GM18873 (cell line): ENCODE measurements around the gene TMEM240.
"Not testable (repeated sequence)": the region's sequence is repeated elsewhere in the genome, so short reads cannot be mapped to it uniquely, and the experiment has no call there.

ENCODE experiments used
- ATAC-seq: cut with Tn5 transposase; IDR thresholded peaks from one replicate; pipeline ENCODE4 v1.9.1; 2021; ENCODE audit warnings: mild to moderate bottlenecking, moderate library complexity, moderate number of reproducible peaks; ENCODE audit not compliant: unreplicated experiment, low FRiP score

The TMEM240 gene

DNA sequence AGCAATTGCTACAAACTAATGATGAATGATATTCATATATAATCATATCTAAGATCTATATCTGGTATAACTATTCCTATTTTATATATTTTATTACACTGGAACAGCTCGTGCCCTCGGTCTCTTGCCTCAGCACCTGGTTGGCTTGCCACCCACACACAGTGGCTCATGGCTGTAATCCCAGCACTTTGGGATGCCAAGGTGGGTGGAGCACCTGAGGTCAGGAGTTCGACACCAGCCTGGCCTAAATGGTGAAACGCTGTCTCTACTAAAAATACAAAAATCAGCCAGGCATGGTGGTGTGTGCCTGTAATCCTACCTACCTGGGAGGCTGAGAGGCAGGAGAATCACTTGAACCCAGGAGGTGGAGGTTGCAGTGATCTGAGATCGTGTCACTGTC is 34.6 kb downstream of the TMEM240 start:
- ATAC-seq = not testable (repeated sequence)

DNA sequence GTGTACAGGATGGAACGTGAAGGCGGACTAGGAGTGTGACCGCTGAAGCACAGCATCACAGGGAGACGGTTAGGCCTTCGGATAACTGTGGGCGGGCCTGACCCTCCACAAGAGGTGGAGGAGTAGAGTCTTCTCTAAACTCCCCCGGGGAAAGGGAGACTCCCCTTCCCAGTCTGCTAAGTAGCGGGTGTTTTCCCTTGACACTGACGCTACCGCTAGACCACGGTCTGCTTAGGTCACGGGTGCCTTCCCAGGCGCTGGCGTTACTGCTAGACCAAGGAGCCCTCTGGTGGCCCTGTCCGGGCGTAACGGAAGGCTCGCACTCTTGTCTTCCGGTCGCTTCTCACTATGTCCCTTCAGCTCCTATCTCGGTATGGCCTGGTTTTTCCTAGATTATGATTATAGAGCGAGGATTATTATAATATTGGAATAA is 35.0 kb downstream of the TMEM240 start:
- ATAC-seq = not testable (repeated sequence)

DNA sequence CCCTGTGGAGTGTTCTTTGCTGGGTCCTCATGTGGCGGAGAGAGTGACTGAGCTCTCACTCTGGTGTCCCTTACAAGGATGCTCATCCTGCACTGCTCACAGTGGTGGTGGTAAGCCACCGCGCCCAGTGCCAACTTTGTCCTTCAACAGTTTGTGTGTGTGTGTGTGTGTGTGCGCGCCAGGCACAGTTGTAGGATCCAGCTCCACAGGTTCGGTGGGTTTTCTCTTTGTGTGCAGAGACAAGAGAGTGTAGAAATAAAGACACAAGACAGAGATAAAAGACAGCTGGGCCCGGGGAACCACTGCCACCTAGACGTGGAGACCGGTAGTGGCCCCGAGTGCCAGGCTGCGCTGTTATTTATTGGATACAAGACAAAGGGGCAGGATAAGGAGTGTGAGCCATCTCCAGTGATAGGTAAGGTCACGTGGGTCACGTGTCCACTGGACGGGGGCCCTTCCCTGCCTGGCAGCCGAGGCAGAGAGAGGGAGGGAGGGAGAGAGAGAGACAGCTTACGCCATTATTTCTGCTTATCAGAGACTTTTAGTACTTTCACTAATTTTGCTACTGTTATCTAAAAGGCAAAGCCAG is 35.6 kb downstream of the TMEM240 start:
- not testable (repeated sequence) for ATAC-seq

DNA sequence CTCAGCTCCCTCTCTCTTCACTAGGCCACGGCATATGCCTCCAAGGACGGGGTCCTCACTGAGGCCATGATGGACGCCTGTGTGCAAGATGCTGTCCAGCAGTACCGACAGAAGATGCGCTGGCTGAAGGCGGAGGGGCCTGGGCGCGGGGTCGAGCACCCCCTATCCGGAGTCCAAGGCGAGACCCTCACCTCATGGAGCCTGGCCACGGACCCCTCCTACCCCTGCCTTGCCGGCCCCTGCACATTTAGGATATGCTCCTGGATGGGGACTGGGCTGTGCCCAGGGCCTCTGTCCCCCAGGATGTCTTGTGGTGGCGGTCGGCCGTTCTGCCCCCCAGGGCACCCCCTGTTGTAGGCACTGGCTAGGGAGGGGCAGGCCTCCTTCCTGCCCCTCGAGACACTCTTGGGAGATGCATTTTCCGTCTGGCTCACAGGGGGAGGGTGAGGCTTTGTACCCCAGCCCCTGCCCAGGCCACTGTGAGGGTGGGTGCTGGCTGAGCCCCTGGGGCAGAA is 44.9 kb downstream of the TMEM240 start:
- ATAC-seq = not testable (repeated sequence)

DNA sequence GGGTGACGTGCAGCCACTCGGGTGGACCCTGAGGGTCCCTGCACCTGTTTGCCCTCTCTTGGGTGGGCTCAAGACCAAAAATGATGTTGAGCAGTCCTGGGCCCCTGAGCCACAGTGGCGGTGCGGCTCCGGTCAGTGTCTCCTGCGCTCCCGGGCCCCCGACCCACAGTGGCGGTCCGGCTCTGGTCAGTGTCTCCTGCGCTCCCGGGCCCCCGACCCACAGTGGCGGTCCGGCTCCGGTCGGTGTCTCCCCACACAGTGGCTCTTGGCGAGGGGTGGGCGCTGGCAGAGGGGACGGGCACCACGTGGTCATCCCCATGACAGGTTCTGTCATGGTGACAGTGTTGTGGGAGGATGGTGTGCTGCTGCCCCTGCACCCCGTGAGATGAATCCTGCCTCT is 46.1 kb downstream of the TMEM240 start:
- ATAC-seq = not testable (repeated sequence)

DNA sequence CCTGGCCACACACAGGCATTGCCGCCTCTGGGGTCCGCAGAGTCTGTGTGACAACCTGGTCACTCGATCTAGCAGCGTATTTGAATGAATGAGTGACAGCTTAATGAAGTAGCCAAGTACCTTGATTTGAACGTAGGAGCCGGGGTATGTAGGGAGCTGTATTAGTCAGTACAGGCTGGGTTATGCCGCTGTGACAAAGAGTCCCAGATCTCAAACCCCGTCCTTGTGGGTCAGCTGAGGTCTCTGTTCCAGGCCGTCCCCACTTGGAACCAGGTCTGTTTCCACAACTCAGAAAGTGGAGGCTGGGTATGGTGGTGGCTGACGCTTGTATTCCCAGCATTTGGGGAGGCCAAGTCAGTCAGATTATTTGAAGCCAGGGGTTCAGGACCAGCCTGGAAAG is 48.8 kb downstream of the TMEM240 start:
- ATAC-seq = no peak

DNA sequence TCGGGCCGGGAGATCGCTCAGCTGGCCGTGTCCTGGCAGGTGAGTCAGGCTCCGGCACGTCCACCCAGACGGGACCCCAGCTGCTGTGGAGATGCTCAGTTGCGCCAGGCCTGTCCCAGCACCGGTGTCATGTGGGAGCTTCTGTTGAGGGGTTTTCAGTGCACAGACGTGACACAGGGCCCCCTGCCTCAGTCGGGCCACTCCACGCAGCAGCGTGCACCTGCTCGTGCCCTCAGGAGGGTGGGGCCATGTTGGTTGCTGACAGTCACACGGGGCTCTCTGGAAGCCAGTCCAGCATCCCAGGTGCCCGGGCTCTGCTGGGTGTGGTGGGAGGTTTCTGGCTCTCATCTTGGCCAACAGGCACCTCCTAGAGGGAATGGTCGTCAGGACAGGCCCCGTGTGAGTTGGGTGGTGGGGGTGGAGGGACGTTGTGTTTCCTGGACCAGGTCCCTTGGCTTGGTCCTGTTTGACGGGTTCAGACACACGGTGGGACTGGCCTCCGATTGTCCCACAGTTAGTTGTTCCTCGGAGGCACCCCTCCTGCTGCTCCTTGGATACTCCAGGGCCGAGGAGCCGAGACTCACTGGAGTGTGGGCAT is 49.7 kb downstream of the TMEM240 start:
- no peak for ATAC-seq

- no peak for ATAC-seq
These were observed 50.6 kb downstream of the TMEM240 start for GRCh38 chr1:1489861-1490260.

- no peak for ATAC-seq
These were observed 51.2 kb downstream of the TMEM240 start for GRCh38 chr1:1489231-1489630.

DNA sequence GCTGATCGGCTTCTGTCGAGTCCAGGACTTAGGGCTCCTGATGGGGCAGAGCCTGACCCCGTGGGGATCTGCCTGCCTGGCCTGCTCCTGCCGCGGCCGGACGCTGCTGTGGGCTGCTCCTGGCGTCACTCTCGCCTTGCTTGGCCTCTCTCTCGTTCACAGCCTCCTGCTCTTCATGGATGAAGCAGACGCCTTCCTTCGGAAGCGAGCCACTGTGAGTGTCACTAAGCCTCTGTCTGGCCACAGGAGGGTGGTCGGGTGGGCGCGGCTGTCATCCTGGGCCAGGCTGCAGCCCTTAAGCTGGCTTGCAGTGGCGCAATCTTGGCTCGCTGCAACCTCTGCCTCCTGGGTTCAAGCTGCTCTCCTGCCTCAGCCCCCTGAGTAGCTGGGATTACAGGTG is 52.7 kb downstream of the TMEM240 start:
- ATAC-seq = no peak

DNA sequence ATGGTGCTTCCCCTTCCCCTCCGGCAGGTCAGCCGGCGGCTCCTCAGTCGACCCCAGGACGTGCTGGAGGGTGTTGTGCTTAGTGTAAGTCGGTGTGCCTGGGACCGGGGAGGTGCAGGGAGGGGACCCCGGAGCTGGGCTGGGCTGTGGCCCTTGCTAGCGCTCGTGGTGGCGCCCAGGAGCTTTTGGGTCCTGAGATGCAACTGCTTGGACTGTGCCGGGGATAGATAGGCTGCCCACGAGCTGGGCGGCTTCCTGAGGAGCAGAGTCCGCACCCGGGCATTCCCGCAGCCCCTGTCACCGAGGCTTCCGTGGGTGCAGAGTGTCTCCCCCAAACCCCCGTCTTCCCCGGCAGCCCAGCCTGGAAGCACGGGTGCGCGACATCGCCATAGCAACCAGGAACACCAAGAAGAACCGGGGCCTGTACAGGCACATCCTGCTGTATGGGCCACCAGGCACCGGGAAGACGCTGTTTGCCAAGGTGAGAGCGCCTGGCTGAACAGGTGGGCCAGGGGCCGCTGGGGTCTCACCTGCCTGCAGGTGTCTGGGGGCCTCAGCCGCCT is 54.6 kb downstream of the TMEM240 start:
- not testable (repeated sequence) for ATAC-seq

GRCh38 chr1:1484976-1485750 is 55.3 kb downstream of the TMEM240 start:
- not testable (repeated sequence) for ATAC-seq
